ENCODE measurements around the gene TJP3. TPM values are rescaled to one million over a fixed set of nuclear protein-coding genes. Genes with fewer than 3 reads are reported as not detected.

The TJP3 gene
- total and polyA plus RNA-seq, 2 experiments from 2014 or later, result 18.2 to 23.9 TPM

DNA sequence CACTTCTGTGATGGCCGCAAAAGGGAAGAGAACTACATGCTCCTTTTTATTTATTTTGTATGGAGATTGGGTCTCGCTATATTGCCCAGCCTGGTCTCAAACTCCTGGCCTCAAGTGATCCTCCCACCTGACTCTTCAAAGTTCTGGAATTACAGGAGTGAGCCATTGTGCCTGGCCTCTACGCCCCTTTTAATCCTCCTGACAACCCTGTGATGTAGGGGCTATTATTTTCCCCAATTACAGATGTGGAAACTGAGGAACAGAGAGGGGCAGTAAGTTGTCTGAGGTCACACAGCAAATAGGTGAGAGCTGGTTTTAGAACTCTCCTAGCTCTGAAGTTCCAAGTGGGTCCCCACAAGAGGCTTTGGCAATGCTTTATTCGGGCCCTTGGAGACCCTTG lies 11.7 kb downstream of the TJP3 start:
- H3K4me2 ChIP-seq, result no peak overlapping the region
- H4K20me1 ChIP-seq (replicated peaks; ENCODE audit: insufficient read depth), result no peaks in the 10 kb centered on the region
- TF ChIP-seq CREB1 (CRISPR knock-in tag; IDR thresholded peaks at IDR 0.05; ENCODE audit: low read depth), result no peak
- TF ChIP-seq POLR2AphosphoS5 (IDR thresholded peaks at IDR 0.05; ENCODE audit: low read depth), result no peak
- TF ChIP-seq EZH2 (IDR thresholded peaks at IDR 0.05; ENCODE audit: low read depth, unreplicated experiment), result no peak
- TF ChIP-seq EZH2phosphoT487 (IDR thresholded peaks at IDR 0.05; ENCODE audit: unreplicated experiment), result no peak
- no peak for TF ChIP-seq ZNF114 (CRISPR knock-in tag; IDR thresholded peaks at IDR 0.05)
- TF ChIP-seq, protein P1, sequence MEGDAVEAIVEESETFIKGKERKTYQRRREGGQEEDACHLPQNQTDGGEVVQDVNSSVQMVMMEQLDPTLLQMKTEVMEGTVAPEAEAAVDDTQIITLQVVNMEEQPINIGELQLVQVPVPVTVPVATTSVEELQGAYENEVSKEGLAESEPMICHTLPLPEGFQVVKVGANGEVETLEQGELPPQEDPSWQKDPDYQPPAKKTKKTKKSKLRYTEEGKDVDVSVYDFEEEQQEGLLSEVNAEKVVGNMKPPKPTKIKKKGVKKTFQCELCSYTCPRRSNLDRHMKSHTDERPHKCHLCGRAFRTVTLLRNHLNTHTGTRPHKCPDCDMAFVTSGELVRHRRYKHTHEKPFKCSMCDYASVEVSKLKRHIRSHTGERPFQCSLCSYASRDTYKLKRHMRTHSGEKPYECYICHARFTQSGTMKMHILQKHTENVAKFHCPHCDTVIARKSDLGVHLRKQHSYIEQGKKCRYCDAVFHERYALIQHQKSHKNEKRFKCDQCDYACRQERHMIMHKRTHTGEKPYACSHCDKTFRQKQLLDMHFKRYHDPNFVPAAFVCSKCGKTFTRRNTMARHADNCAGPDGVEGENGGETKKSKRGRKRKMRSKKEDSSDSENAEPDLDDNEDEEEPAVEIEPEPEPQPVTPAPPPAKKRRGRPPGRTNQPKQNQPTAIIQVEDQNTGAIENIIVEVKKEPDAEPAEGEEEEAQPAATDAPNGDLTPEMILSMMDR (conservative IDR thresholded peaks at IDR 0.05; ENCODE audit: low read depth in 2 of 2), result no peak
- TF ChIP-seq NANOG (IDR thresholded peaks at IDR 0.05; ENCODE audit: borderline replicate concordance), result no peak
- TF ChIP-seq ZNF331 (CRISPR knock-in tag; IDR thresholded peaks at IDR 0.05; ENCODE audit: low read depth), result no peak
- TF ChIP-seq STAT1 (IDR thresholded peaks at IDR 0.05; ENCODE audit: unreplicated experiment), result no peak
- TF ChIP-seq, protein P2, sequence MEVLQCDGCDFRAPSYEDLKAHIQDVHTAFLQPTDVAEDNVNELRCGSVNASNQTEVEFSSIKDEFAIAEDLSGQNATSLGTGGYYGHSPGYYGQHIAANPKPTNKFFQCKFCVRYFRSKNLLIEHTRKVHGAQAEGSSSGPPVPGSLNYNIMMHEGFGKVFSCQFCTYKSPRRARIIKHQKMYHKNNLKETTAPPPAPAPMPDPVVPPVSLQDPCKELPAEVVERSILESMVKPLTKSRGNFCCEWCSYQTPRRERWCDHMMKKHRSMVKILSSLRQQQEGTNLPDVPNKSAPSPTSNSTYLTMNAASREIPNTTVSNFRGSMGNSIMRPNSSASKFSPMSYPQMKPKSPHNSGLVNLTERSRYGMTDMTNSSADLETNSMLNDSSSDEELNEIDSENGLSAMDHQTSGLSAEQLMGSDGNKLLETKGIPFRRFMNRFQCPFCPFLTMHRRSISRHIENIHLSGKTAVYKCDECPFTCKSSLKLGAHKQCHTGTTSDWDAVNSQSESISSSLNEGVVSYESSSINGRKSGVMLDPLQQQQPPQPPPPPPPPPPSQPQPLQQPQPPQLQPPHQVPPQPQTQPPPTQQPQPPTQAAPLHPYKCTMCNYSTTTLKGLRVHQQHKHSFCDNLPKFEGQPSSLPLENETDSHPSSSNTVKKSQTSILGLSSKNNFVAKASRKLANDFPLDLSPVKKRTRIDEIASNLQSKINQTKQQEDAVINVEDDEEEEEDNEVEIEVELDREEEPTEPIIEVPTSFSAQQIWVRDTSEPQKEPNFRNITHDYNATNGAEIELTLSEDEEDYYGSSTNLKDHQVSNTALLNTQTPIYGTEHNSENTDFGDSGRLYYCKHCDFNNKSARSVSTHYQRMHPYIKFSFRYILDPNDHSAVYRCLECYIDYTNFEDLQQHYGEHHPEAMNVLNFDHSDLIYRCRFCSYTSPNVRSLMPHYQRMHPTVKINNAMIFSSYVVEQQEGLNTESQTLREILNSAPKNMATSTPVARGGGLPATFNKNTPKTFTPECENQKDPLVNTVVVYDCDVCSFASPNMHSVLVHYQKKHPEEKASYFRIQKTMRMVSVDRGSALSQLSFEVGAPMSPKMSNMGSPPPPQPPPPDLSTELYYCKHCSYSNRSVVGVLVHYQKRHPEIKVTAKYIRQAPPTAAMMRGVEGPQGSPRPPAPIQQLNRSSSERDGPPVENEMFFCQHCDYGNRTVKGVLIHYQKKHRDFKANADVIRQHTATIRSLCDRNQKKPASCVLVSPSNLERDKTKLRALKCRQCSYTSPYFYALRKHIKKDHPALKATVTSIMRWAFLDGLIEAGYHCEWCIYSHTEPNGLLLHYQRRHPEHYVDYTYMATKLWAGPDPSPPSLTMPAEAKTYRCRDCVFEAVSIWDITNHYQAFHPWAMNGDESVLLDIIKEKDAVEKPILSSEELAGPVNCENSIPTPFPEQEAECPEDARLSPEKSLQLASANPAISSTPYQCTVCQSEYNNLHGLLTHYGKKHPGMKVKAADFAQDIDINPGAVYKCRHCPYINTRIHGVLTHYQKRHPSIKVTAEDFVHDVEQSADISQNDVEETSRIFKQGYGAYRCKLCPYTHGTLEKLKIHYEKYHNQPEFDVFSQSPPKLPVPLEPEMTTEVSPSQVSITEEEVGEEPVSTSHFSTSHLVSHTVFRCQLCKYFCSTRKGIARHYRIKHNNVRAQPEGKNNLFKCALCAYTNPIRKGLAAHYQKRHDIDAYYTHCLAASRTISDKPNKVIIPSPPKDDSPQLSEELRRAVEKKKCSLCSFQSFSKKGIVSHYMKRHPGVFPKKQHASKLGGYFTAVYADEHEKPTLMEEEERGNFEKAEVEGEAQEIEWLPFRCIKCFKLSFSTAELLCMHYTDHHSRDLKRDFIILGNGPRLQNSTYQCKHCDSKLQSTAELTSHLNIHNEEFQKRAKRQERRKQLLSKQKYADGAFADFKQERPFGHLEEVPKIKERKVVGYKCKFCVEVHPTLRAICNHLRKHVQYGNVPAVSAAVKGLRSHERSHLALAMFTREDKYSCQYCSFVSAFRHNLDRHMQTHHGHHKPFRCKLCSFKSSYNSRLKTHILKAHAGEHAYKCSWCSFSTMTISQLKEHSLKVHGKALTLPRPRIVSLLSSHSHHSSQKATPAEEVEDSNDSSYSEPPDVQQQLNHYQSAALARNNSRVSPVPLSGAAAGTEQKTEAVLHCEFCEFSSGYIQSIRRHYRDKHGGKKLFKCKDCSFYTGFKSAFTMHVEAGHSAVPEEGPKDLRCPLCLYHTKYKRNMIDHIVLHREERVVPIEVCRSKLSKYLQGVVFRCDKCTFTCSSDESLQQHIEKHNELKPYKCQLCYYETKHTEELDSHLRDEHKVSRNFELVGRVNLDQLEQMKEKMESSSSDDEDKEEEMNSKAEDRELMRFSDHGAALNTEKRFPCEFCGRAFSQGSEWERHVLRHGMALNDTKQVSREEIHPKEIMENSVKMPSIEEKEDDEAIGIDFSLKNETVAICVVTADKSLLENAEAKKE (CRISPR knock-in tag; IDR thresholded peaks at IDR 0.05), result no peak
- TF ChIP-seq JUNB (IDR thresholded peaks at IDR 0.05; ENCODE audit: unreplicated experiment), result no peak
- TF ChIP-seq, protein P3, sequence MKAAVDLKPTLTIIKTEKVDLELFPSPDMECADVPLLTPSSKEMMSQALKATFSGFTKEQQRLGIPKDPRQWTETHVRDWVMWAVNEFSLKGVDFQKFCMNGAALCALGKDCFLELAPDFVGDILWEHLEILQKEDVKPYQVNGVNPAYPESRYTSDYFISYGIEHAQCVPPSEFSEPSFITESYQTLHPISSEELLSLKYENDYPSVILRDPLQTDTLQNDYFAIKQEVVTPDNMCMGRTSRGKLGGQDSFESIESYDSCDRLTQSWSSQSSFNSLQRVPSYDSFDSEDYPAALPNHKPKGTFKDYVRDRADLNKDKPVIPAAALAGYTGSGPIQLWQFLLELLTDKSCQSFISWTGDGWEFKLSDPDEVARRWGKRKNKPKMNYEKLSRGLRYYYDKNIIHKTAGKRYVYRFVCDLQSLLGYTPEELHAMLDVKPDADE (IDR thresholded peaks at IDR 0.05), result no peak
- TF ChIP-seq, protein P4, sequence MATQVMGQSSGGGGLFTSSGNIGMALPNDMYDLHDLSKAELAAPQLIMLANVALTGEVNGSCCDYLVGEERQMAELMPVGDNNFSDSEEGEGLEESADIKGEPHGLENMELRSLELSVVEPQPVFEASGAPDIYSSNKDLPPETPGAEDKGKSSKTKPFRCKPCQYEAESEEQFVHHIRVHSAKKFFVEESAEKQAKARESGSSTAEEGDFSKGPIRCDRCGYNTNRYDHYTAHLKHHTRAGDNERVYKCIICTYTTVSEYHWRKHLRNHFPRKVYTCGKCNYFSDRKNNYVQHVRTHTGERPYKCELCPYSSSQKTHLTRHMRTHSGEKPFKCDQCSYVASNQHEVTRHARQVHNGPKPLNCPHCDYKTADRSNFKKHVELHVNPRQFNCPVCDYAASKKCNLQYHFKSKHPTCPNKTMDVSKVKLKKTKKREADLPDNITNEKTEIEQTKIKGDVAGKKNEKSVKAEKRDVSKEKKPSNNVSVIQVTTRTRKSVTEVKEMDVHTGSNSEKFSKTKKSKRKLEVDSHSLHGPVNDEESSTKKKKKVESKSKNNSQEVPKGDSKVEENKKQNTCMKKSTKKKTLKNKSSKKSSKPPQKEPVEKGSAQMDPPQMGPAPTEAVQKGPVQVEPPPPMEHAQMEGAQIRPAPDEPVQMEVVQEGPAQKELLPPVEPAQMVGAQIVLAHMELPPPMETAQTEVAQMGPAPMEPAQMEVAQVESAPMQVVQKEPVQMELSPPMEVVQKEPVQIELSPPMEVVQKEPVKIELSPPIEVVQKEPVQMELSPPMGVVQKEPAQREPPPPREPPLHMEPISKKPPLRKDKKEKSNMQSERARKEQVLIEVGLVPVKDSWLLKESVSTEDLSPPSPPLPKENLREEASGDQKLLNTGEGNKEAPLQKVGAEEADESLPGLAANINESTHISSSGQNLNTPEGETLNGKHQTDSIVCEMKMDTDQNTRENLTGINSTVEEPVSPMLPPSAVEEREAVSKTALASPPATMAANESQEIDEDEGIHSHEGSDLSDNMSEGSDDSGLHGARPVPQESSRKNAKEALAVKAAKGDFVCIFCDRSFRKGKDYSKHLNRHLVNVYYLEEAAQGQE (IDR thresholded peaks at IDR 0.05; ENCODE audit: unreplicated experiment), result no peak
- H3K4me1 ChIP-seq (ENCODE audit: insufficient read depth), result peaks cover 8% of the 10 kb centered on the region; the same call in 1 of the 2 replicates
- H3K27me3 ChIP-seq (ENCODE audit: insufficient read depth), result no peaks in the 10 kb centered on the region
- H3F3A ChIP-seq (replicated peaks; ENCODE audit: low read depth), result no peaks in the 10 kb centered on the region
- no peak overlapping the region for H2AFZ ChIP-seq
- no peak overlapping the region for H3K4me3 ChIP-seq
- no peak overlapping the region for H3K27ac ChIP-seq (ENCODE audit: low read depth)
- DNase-seq (ENCODE audit: low spot score), result no peak
- no peaks in the 10 kb centered on the region for H3K36me3 Mint-ChIP-seq (ENCODE audit: low read depth)
- H3K27ac Mint-ChIP-seq, result no peak overlapping the region
- H3K27me3 Mint-ChIP-seq (ENCODE audit: insufficient read depth, low read depth, poor library complexity), result peaks cover 15% of the 10 kb centered on the region
- no peak overlapping the region for H3K4me3 Mint-ChIP-seq
- H3K36me3 ChIP-seq (ENCODE audit: insufficient read depth), result no peaks in the 10 kb centered on the region
- H3K79me2 ChIP-seq (replicated peaks; ENCODE audit: insufficient read depth), result no peaks in the 10 kb centered on the region
- no peaks in the 10 kb centered on the region for H3K9me3 Mint-ChIP-seq
- no peak for ATAC-seq
- H3K4me1 Mint-ChIP-seq, result peaks cover 4% of the 10 kb centered on the region
- H3K9me2 ChIP-seq (ENCODE audit: insufficient read depth), result no peaks in the 10 kb centered on the region

All from GM23338 (cell line).